Activated naive CD4-positive, alpha-beta T cell treated with anti-CD3 and anti-CD28 coated beads, Interleukin-2, amount 50 U/mL, for 72 hours (primary cell): Measurements from ENCODE around the gene GADD45GIP1. TPM values are rescaled to one million over a fixed set of nuclear protein-coding genes. Genes with fewer than 3 reads are reported as not detected.
"Not testable (repeated sequence)": the region's sequence is repeated elsewhere in the genome, so short reads cannot be mapped to it uniquely, and the experiment has no call there.

Source experiments
- ATAC-seq, 2 donors: fragments of 150-1000 bp; cut with Tn5 transposase; 2 replicates each; pipeline ENCODE4 v1.10.0; 2021; ENCODE audit warnings: mild to moderate bottlenecking in 2 of 2, moderate library complexity in 2 of 2
- DNase-seq, 2 donors: peaks; one replicate each; pipeline ENCODE4 v3.0.0; 2021 to 2022; ENCODE audit warnings: low spot score in 2 of 2
- H3K27ac Mint-ChIP-seq, 2 donors: one replicate each; pipeline ENCODE4 v1.8.0; 2022; ENCODE audit warnings: mild to moderate bottlenecking in 2 of 2, mixed read lengths in 2 of 2
- H3K36me3 Mint-ChIP-seq, 2 donors: one replicate each; pipeline ENCODE4 v1.8.0; 2022; ENCODE audit warnings: mixed read lengths in 2 of 2
- H3K9me3 Mint-ChIP-seq, 2 donors: one replicate each; pipeline ENCODE4 v1.8.0; 2022; ENCODE audit warnings: mixed read lengths in 2 of 2
- total RNA-seq, 2 donors: library from RNA; stranded (reverse); gene quantifications; one replicate each; pipeline ENCODE4 v1.2.3, GENCODE V29; 2022

The GADD45GIP1 gene
- total RNA-seq, 2 donors from 2014 or later: 7.7 to 26.7 TPM

DNA sequence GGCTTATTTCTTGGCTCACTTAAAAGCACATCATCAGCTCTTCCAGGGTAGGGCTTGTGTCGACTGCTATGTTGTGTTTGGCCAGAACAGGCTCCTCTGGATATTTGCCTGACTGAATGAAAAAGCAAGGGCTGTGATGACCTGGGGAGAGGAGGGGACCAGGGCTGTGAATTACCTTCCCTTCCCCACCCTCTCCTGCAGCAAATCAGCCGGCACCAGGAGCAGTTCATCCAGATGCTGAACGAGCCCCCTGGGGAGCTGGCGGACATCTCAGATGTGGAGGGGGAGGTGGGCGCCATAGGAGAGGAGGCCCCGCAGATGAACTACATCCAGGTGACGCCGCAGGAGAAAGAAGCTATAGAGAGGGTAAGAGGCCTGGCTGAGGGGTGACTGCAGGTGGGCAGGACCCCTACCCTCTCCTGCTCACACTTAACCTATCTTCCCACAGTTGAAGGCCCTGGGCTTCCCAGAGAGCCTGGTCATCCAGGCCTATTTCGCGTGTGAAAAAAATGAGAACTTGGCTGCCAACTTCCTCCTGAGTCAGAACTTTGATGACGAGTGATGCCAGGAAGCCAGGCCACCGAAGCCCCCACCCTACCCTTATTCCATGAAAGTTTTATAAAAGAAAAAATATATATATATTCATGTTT, 4.4 kb downstream of the GADD45GIP1 start:
- ATAC-seq (no peak), DNase-seq (no peak)
- Mint-ChIP-seq H3K9me3 (no peaks in the 10 kb centered on the region), H3K27ac (peak overlapping the region in 1 of 2 donors; percentile 55), H3K36me3 (peaks cover 13 to 46% of the 10 kb centered on the region in 2 donors)

DNA sequence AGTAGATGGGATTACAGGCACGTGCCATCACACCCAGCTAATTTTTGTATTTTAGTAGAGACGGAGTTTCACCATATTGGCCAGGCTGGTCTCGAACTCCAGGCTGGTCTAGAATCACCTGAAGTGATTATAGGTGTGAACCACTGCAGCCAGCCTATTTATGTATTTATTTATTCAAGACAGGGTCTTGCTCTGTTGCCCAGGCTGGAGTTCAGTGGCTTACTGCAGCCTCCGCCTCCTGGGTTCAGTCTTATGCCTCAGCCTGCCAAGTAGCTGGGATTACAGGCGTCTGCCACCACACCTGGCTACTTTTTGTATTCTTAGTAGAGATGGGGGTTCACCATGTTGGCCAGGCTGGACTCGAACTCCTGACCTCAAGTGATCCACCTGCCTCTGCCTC, 5.0 kb downstream of the GADD45GIP1 start:
- not testable (repeated sequence) for ATAC-seq

DNA sequence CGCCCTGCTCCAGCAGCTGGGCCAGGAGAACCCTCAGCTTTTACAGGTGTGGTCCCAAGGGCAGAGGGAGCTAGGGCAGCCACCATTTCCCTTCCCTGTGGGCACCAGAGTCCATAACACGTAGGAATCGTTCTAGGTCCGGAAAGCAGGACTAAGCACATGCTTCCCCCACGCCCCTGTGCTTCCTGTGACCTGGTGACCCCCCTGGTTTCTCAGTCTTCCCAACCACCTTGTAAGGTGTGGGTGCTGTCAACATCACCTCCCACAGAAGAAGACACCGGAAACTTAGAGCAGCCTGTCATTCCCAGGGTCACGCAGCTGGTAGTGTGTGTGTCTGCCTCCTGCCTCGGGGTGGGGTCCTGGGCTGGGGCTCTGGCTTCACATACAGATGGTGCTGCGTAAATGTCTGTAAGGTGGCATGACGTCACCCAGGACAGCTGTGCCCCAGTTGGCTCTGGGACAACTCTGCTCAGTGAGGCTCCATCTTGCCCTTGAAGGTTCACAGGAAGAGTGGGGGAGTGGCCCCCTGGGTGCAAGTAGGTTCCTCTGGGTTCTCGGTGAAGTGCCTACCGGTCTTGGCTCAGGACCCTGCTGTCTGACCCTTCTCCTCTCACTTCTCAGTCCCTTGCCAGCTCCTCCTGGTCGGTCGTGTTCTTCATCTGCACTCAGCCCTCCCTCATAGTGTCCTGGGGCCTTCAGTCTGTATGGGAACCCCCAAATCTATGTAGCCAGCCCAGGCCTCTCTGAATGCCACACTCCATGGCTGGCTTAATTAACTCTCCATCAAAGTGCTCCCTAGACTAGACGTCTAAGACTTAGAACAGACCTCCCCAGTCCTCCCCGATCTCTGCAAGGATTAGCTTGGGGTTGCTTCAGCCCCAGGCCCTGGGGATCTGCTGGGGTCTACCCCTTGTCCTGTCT, 7.4 kb downstream of the GADD45GIP1 start:
- ATAC-seq: no peak
- Mint-ChIP-seq H3K27ac (peak overlapping the region; percentile 58 to 92), H3K36me3 (peaks cover 36 to 50% of the 10 kb centered on the region in 2 donors), H3K9me3 (no peaks in the 10 kb centered on the region)
- DNase-seq: no peak

More for the DNA sequence above, 5.0 kb downstream of the GADD45GIP1 start:
- DNase-seq, H3K9me3 Mint-ChIP-seq: not testable (repeated sequence)
- Mint-ChIP-seq H3K36me3 (peaks cover 15 to 46% of the 10 kb centered on the region in 2 donors), H3K27ac (peak overlapping the region in 1 of 2 donors; percentile 11)

DNA sequence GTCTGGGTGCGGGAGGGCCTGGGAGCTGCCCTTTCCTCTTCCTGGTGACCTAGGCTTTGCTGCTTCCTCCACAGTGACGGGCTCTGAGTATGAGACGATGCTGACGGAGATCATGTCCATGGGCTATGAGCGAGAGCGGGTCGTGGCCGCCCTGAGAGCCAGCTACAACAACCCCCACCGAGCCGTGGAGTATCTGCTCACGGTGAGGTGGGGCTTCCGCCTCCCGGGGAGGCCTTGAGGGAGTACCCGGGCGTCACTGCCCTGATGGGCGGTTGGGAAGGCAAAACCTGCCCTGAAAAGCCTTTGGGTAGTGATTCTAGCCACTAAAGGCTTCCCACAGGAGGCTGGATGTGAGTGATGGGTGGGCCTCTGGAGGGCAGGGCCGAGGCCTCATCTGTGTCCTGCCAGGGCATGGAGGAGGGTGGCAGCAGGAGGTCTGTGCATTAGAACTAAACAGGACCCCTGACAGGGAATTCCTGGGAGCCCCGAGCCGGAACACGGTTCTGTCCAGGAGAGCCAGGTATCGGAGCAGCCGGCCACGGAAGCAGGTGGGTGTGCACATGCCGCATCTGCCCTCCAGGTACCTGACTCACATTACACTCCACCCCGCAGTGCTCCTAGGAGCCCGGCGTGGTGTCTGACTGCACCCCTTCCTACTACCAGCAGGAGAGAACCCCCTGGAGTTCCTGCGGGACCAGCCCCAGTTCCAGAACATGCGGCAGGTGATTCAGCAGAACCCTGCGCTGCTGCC, 8.2 kb downstream of the GADD45GIP1 start:
- no peak for ATAC-seq
- no peak for DNase-seq
- peaks cover 37 to 51% of the 10 kb centered on the region in 2 donors for H3K36me3 Mint-ChIP-seq
- peak overlapping the region; percentile 53 to 77 for H3K27ac Mint-ChIP-seq
- no peaks in the 10 kb centered on the region for H3K9me3 Mint-ChIP-seq

DNA sequence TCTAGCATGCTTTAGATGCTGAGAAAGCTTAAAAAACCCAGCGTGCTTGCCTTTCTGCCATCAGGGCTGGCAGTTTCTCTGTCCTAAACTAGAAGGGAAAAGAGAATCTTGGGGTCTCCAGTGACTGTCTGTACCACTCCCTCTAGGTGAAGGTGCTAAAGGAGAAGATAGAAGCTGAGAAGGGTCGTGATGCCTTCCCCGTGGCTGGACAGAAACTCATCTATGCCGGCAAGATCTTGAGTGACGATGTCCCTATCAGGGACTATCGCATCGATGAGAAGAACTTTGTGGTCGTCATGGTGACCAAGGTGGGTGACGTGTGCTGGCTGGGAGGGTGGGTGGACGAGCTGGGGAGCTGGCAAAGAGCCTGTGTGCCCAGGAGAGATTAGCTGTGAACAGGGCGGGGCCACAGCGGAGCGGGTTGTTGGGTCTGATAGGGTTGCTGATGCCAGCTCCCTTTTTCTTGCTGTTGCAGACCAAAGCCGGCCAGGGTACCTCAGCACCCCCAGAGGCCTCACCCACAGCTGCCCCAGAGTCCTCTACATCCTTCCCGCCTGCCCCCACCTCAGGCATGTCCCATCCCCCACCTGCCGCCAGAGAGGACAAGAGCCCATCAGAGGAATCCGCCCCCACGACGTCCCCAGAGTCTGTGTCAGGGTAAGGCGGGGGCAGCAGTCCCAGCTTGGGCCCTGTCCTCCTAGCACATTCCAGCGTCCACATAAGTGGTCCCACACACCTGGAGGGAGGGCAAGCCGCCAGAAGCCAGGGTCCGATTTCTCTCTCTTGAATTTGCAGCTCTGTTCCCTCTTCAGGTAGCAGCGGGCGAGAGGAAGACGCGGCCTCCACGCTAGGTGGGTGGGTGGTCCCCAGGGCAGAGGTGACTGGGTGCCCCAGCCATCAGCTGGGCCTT, 9.1 kb downstream of the GADD45GIP1 start:
- ATAC-seq (no peak), DNase-seq (no peak)
- Mint-ChIP-seq H3K9me3 (no peaks in the 10 kb centered on the region), H3K36me3 (peaks cover 45 to 58% of the 10 kb centered on the region in 2 donors), H3K27ac (peak overlapping the region; percentile 53 to 98)

DNA sequence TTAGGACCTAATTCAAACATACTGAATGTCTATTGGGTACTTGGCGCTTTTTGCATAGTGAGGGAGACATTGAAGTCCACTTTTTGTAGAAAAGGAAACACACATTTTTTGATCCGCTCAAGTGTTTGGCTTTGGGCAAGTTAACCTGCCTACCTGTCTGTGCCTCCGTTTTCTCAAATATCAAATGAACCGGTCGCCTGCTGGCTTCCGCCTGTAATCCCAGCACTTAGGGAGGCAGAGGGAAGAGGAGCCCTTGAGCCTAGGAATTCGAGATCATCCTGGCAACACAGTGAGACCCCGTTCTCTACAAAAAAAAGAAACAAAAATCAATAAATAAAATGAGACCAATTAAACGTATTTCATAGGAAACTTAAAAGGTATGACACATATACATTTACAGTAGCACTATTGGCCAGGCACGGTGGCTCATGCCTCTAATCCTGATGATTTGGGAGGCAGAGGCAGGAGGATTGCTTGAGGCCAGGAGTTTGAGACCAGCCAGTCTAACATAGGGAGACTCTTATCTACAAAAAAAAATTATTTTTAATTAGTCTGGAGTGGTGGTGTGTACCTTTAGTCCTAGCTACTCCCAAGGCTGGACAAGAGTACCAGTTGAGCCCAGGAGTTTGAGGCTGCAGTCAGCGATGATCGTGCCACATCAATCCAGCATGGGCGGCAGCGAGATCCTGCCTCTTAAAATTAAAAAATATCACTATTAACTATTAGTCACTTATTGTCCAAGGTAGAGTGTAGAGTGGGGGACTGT, 10.1 kb downstream of the GADD45GIP1 start:
- peak overlapping the region; percentile 97 to 98 for H3K27ac Mint-ChIP-seq
- DNase-seq (no peak), ATAC-seq (no peak)
- H3K36me3 Mint-ChIP-seq: peaks cover 45 to 60% of the 10 kb centered on the region in 2 donors
- H3K9me3 Mint-ChIP-seq: no peaks in the 10 kb centered on the region

DNA sequence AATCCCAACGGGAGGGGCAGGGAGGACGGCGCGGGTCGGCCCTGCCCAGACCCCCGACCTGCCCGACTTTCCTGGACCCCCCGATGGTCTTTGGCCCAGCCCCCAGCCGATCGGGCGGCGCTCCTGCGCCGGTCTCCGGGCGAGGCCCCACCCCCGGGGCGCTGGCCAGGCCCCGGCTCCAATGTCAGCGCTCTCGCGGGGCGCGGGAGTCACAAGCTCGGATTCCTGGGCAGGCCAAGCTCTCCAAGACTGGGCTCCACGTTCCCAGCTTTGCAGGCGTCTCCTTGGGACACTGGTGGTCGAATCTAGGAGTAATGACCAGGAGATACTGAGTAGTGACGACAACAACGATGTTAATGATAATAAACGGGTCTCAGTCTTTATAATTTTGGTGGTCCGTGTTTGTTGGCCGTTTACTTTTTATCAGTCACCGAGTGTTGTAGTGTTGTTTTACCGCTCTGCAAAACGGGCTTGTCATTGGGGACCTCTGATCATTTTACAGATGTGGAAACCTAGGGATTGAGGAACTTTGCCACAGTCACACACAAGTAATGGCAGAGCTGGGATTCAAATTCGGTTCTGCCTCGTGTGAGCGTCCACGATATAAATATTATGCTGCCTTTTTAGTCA, 10.8 kb downstream of the GADD45GIP1 start:
- peak overlapping the region; percentile 97 to 98 for H3K27ac Mint-ChIP-seq
- peak; percentile 43 to 58 for ATAC-seq
- DNase-seq: peak in 1 of 2 donors; percentile 59
- peaks cover 45 to 61% of the 10 kb centered on the region in 2 donors for H3K36me3 Mint-ChIP-seq
- no peaks in the 10 kb centered on the region for H3K9me3 Mint-ChIP-seq

DNA sequence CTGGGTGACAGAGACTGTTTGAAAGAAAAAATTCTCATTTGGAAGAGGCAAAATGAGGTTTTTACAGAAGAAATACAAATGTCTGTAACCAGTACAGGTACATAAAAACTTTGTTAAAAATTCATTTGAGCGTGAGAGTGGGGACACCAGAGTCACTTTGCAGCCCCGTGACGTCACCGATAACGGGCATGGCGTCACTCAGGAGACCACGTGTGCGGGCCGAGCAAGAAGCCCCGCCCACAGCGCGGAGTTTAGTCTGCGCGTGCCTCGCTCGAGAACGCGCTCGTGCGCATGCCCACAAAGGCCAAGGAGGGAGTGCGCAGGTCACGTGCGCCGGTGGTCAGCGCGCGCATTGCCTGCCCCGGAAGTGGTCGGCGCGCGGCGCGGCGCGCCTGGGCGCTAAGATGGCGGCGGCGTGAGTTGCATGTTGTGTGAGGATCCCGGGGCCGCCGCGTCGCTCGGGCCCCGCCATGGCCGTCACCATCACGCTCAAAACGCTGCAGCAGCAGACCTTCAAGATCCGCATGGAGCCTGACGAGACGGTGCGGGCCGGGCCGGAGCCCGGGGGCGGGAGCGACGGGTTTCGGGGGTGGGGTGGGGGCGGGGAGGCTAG, 11.4 kb downstream of the GADD45GIP1 start, which contains the start of gene RAD23A:
RAD23A (plus strand) TSS at position 384 of the 613 bp plus-strand sequence; CDS start at position 471, 87 bp downstream.
- H3K27ac Mint-ChIP-seq: peak within 1 kb of the TSS; percentile 97 to 100
- peaks cover 49 to 68% of the 10 kb centered on the region in 2 donors for H3K36me3 Mint-ChIP-seq
- DNase-seq (peak; percentile 98 to 99), ATAC-seq (peak; percentile 75 to 76)
- H3K9me3 Mint-ChIP-seq: no peaks in the 10 kb centered on the region

DNA sequence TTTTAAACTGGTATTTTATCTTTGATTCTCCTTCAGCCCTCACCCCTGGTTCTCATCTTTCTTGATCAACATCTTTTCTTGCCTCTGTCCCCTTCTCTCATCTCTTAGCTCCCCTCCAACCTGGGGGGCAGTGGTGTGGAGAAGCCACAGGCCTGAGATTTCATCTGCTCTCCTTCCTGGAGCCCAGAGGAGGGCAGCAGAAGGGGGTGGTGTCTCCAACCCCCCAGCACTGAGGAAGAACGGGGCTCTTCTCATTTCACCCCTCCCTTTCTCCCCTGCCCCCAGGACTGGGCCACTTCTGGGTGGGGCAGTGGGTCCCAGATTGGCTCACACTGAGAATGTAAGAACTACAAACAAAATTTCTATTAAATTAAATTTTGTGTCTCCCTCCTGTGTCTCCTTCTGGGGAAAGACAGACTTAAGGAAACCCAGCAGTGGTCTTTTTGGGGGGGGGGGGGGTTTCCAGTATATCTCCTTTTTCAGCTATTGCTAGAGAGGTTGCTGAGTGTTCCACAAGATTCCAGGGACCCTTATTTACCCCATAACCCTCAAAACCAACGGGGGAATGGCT, 12.8 kb downstream of the GADD45GIP1 start:
- DNase-seq: no peak
- ATAC-seq: no peak
- peak overlapping the region; percentile 97 to 100 for H3K27ac Mint-ChIP-seq
- peaks cover 52 to 69% of the 10 kb centered on the region in 2 donors for H3K36me3 Mint-ChIP-seq
- H3K9me3 Mint-ChIP-seq: no peaks in the 10 kb centered on the region

DNA sequence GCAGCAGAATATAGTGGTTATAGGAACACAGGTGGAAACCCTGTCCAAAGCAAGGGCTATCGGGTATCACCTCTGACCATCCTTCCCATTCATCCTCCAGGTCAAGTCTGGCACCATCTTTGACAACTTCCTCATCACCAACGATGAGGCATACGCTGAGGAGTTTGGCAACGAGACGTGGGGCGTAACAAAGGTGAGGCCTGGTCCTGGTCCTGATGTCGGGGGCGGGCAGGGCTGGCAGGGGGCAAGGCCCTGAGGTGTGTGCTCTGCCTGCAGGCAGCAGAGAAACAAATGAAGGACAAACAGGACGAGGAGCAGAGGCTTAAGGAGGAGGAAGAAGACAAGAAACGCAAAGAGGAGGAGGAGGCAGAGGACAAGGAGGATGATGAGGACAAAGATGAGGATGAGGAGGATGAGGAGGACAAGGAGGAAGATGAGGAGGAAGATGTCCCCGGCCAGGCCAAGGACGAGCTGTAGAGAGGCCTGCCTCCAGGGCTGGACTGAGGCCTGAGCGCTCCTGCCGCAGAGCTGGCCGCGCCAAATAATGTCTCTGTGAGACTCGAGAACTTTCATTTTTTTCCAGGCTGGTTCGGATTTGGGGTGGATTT, 13.5 kb downstream of the GADD45GIP1 start:
- no peaks in the 10 kb centered on the region for H3K9me3 Mint-ChIP-seq
- H3K36me3 Mint-ChIP-seq: peaks cover 58 to 75% of the 10 kb centered on the region in 2 donors
- no peak for ATAC-seq
- H3K27ac Mint-ChIP-seq: peak overlapping the region; percentile 42 to 79
- no peak for DNase-seq

DNA sequence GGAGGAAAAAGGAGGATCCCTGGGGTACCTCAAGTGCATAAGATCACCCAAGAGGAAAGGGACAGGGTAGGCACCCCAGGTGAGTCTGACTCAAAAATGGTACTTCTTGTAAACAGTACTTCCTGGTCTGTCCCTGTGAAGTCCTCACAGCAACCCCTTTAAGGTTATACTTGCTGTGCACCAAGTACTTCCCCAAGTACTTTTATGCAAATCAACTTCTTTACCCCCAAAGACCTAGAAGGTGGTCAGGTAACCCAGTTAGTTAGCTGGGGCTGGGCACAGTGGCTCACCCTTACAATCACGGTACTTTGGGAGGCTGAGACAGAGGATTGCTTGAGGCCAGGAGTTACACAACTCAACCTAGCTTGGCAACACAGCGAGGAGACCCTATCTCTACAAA, 16.1 kb downstream of the GADD45GIP1 start:
- no peaks in the 10 kb centered on the region for H3K9me3 Mint-ChIP-seq
- peaks cover 48 to 65% of the 10 kb centered on the region in 2 donors for H3K36me3 Mint-ChIP-seq
- DNase-seq (no peak), ATAC-seq (no peak)
- H3K27ac Mint-ChIP-seq: peak overlapping the region; percentile 97 to 99

DNA sequence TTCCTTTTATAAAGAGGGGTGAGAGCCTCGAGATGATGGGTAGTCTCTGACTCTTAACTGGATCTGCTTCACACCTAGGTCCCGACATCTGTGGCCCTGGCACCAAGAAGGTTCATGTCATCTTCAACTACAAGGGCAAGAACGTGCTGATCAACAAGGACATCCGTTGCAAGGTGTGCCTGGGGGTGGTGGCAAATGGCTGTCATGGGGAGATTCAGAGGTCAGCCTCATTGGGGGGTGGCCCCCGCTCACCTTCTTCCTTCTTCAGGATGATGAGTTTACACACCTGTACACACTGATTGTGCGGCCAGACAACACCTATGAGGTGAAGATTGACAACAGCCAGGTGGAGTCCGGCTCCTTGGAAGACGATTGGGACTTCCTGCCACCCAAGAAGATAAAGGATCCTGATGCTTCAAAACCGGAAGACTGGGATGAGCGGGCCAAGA, 17.0 kb downstream of the GADD45GIP1 start:
- Mint-ChIP-seq H3K27ac (peak overlapping the region; percentile 97 to 99), H3K36me3 (peaks cover 40 to 61% of the 10 kb centered on the region in 2 donors), H3K9me3 (no peaks in the 10 kb centered on the region)
- DNase-seq (no peak), ATAC-seq (no peak)

DNA sequence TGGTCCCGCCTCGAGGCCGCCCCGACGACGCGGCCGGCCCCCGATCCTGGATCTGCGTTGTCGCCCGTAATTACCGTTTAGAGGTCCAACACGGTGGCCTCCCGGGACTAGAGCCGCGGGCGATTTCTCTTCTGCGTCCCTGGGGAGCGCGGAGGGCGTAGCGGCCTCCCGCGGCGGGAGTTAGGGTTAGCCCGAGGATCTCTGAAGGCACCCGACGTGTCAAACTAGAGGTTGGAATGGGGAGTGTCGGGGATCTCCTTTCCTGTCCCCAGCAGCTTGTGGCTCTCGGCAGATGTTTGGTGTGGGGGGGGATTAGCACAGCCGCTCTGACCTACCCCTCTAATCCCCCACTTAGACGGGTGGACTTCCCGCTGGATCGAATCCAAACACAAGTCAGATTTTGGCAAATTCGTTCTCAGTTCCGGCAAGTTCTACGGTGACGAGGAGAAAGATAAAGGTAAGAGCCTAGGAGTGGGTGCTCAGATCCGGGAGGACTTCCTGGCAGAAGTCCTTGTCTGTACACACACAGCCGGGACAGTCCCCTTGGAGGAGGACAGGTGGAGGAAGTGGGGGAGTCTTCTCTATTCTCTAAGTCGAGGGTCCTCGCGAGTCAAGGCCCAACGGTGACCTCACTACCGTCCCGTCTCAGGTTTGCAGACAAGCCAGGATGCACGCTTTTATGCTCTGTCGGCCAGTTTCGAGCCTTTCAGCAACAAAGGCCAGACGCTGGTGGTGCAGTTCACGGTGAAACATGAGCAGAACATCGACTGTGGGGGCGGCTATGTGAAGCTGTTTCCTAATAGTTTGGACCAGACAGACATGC, 18.0 kb downstream of the GADD45GIP1 start:
- peaks cover 36 to 52% of the 10 kb centered on the region in 2 donors for H3K36me3 Mint-ChIP-seq
- ATAC-seq (peak; percentile 2), DNase-seq (peak in 1 of 2 donors; percentile 40)
- H3K9me3 Mint-ChIP-seq: no peaks in the 10 kb centered on the region
- H3K27ac Mint-ChIP-seq: peak overlapping the region; percentile 97 to 99
